Subcutaneous adipose tissue (tissue), 4 donors: ENCODE data around the gene ZNF793. TPM values are rescaled to one million over a fixed set of nuclear protein-coding genes. Genes with fewer than 3 reads are reported as not detected.

Source experiments
- total RNA-seq, 4 donors: library from RNA; depleted of rRNA; stranded (reverse); fragments of >200 nt; gene quantifications; one replicate each; pipeline ENCODE4 v1.1.0, GENCODE V29; 2016
- TF ChIP-seq, protein P1 (sequence below): fragments of 450-650 bp; IDR thresholded peaks from one replicate; pipeline ENCODE4 v1.5.1; 2016; ENCODE audit warnings: low read depth, mild to moderate bottlenecking, control low read depth, antibody characterized with exemption, moderate library complexity

ZNF793 gene
- total RNA-seq, 4 donors from 2014 or later, result 0.16 to 2.8 (median 1.1) TPM

DNA sequence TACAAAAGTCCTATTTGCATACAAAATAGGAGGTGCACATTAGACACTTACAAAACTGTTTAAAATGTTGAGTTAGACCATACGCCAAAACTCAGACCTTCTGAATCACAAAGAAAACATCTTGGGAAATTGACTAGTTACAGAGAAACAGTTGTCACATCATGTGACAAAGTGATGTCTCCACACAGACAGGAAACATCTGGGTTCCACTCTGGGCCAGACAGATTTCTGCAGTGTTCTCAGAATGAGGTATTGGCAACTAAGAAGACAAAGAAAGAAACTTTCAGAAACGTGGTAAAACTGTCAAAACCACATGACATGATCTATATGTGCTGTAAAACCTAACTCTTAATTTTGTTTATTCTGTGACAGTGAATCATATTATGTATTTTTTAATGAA, 6.7 kb downstream of the ZNF793 start:
- TF ChIP-seq, protein P1, sequence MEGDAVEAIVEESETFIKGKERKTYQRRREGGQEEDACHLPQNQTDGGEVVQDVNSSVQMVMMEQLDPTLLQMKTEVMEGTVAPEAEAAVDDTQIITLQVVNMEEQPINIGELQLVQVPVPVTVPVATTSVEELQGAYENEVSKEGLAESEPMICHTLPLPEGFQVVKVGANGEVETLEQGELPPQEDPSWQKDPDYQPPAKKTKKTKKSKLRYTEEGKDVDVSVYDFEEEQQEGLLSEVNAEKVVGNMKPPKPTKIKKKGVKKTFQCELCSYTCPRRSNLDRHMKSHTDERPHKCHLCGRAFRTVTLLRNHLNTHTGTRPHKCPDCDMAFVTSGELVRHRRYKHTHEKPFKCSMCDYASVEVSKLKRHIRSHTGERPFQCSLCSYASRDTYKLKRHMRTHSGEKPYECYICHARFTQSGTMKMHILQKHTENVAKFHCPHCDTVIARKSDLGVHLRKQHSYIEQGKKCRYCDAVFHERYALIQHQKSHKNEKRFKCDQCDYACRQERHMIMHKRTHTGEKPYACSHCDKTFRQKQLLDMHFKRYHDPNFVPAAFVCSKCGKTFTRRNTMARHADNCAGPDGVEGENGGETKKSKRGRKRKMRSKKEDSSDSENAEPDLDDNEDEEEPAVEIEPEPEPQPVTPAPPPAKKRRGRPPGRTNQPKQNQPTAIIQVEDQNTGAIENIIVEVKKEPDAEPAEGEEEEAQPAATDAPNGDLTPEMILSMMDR, result no peak

- TF ChIP-seq, protein P1, result no peak
Observed at GRCh38 chr19:37519890-37520289, 13.2 kb downstream of the ZNF793 start.

DNA sequence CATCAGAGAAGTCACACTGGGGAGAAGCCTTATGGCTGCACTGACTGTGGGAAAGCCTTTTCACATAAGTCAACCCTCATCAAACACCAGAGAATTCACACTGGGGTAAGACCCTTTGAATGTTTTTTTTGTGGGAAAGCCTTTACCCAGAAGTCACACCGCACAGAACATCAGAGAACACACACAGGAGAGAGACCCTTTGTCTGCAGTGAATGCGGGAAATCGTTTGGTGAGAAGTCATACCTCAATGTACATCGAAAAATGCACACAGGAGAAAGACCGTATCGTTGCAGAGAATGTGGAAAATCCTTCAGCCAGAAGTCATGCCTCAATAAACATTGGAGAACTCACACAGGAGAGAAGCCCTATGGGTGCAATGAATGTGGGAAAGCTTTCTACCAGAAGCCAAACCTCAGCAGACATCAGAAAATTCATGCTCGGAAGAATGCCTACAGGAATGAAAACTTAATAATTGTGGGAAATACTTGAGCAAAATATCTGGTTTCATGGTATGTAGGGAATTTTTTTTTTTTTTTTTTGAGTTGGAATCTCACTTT, 30.7 kb downstream of the ZNF793 start:
- TF ChIP-seq, protein P1, result no peak

GRCh38 chr19:37551129-37551993, 44.6 kb downstream of the ZNF793 start:
- TF ChIP-seq, protein P1, result no peak

GRCh38 chr19:37563518-37563917, 56.8 kb downstream of the ZNF793 start:
- TF ChIP-seq, protein P1, result no peak

DNA sequence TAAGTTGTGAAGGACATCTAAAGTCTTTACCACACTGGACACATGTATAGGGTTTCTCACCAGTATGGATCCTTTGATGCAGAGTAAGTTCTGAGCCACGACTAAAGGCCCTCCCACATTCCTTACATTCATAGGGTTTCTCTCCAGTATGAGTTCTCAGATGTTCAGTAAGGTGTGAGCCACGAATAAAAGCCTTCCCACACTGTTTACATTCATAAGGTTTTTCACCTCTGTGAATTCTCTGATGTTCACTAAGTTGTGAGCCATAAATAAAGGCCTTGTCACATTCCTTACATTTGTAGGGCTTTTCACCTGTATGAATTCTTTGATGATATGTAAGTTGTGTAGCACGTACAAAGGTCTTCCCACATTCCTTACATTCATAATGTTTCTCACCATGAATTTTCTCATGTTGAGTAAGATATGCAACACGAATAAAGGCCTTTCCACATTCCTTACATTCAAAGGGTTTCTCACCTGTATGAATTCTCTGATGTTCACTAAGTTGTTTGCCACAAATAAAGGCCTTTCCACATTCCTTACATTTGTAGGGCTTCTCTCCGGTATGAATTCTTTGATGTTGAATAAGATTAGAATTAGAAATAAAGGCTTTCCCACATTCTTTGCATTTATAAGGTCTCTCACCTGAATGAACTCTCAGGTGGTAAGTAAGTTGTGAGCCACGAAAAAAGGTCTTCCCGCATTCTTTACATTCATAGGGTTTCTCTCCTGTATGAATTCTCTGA, 58.1 kb downstream of the ZNF793 start:
- TF ChIP-seq, protein P1, result no peak

DNA sequence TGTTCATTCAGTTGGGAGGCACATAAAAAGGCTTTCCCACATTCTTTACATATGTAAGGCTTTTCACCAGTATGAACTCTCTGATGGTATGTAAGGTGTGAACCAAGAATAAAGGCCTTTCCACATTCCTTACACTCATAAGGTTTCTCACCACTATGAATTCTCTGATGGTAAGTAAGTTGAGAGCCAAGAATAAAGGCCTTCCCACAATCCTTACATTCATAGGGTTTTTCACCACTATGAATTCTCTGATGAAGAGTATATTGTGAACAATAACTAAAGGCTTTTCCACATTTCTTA, 58.6 kb downstream of the ZNF793 start:
- TF ChIP-seq, protein P1, result no peak
